ENCODE results near the gene PLXNA4.

GRCh38 chr7:132240821-132241422 is 335.3 kb downstream of the PLXNA4 start:
- TF ChIP-seq POLR2A (IDR thresholded peaks at IDR 0.05) (no peak), CTCF (IDR thresholded peaks at IDR 0.05) (no peak)
